ENCODE measurements around the gene DHRS1. TPM values are rescaled to one million over a fixed set of nuclear protein-coding genes. Genes with fewer than 3 reads are reported as not detected.
A peak's percentile ranks its signal among the peaks of the same experiment; 100 is the strongest.

The DHRS1 gene
- polyA plus RNA-seq, 1 donor, result 14.7 TPM

DNA sequence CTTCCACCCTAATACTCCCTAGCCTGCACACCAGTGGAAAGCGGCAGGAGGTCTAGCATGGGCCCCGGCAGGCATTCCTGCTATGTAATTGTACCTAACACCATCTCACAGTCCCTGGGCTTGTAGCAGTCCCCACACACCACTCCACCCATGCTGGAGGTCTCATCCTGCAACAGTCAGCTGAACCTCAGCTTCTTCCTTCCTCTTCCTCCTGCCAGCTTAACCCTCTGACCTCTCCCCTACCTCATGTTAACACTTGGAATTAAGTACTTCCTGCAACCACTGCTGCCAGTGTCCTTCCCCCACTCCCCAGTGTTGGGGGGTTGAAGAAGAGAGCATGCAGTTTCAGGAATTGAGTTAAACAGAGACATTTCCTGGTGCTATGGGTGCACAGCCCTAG lies 27.7 kb upstream of the DHRS1 start:
- no peak for DNase-seq

GRCh38 chr14:24325963-24326362 lies 26.4 kb upstream of the DHRS1 start:
- DNase-seq, result no peak

DNA sequence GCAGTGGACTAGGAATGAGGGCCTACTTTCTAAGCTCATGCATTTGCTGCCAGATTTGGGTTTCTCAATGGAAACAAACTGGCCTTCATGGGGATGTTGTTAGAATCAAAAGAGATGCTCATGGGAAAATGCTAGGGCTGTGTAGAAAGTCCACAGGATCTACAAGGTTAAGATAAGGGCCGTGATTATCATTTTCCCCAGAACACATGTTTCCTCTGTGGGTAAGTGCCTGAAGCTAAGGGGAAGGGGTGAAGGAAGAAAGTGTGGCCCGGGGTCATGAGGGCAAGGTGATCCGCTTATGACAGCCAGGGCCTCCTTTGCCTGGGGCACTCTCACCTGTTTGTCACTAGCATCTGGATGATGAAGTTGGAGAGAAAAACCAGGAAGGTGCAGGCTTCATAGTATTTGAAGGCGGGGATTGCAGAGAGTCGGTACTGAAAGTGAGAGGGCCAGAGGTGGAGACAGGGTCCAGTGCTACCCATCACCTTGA lies 25.5 kb upstream of the DHRS1 start:
- no peak for DNase-seq

DNA sequence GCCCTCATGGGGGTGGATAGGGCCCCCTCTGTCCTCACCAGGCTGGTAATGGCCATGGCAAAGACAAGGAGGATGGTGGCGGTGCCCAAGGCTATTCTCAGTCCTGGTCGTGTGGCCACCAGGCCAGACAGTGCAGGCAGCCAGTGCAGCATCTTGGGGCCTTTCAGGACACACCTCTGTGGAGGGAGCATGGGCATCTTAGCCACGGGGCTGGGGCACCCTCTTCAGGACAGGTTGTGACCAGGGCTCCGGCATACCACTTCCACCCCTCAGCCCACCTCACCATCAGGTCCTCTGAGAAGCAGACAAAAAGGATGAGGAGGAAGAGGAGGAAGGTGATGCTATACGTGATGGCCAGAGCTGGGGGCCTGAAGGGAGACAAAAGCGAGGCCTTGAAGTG lies 24.4 kb upstream of the DHRS1 start:
- DNase-seq, result no peak

DNA sequence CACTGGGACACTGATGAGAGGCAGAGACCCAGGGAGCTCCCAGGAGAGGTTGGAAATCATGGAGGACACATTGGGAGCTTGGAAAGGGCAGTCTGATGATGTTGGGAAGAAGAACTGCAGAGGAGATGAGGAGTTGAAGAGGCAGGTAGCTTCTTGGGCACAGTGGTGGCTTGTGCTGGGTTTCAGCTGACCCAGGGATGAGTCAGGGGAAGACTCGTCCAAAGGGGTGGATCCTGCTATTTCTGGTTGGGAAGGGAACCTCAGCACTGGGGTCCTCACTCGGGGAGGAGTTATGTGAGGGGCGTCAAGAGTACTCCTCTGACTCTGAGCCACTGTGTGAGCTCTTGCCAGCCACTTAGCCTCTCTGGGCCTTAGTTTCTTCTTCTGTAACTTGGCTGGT lies 23.8 kb upstream of the DHRS1 start:
- DNase-seq, result no peak

DNA sequence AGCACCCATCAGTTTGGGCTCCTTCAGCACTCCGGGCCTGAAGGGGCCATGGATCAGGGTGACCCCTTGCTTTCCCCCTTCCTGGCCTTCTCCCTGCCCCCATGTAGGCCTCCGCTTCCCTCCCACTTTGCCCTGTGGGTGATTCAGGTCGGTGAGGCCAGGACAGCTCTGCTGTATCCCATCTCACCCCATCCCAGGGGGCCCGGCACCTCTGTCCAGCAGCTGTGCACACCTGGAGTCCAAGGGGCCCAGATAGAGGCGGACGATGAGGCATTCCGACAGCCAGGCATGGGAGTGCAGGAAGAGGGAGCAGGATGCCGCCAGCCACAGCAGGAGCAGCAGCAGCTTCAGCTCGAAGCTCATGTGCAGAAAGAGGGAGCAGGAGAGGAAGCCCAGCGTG lies 23.1 kb upstream of the DHRS1 start:
- no peak for DNase-seq

- no peak for DNase-seq
Measured at GRCh38 chr14:24321212-24321975, 21.8 kb upstream of the DHRS1 start.

GRCh38 chr14:24317141-24317928 lies 17.8 kb upstream of the DHRS1 start:
- DNase-seq, result no peak

DNA sequence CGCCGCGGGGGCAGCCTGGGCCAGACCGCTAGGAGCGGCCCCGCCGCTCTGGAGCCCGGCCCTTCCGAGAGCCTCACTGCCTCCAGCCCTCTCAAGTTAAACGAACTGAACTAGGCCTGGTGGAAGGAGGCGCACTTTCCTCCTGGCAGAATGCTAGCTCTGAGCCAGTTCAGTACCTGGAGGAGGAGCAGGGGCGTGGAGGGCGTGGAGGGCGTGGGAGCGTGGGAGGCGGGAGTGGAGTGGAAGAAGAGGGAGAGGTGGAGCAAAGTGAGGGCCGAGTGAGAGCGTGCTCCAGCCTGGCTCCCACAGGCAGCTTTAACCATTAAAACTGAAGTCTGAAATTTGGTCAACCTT lies 17.0 kb upstream of the DHRS1 start:
- DNase-seq, result no peak

DNA sequence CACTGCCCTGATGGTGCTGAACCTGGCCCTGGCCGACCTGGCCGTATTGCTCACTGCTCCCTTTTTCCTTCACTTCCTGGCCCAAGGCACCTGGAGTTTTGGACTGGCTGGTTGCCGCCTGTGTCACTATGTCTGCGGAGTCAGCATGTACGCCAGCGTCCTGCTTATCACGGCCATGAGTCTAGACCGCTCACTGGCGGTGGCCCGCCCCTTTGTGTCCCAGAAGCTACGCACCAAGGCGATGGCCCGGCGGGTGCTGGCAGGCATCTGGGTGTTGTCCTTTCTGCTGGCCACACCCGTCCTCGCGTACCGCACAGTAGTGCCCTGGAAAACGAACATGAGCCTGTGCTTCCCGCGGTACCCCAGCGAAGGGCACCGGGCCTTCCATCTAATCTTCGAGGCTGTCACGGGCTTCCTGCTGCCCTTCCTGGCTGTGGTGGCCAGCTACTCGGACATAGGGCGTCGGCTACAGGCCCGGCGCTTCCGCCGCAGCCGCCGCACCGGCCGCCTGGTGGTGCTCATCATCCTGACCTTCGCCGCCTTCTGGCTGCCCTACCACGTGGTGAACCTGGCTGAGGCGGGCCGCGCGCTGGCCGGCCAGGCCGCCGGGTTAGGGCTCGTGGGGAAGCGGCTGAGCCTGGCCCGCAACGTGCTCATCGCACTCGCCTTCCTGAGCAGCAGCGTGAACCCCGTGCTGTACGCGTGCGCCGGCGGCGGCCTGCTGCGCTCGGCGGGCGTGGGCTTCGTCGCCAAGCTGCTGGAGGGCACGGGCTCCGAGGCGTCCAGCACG lies 16.4 kb upstream of the DHRS1 start:
- no peak for DNase-seq

GRCh38 chr14:24315243-24315806 lies 15.7 kb upstream of the DHRS1 start:
- DNase-seq, result no peak

GRCh38 chr14:24314377-24315193 lies 15.0 kb upstream of the DHRS1 start:
- DNase-seq, result no peak

- no peak for DNase-seq
Measured at GRCh38 chr14:24313913-24314312, 14.3 kb upstream of the DHRS1 start.

- no peak for DNase-seq
Measured at GRCh38 chr14:24312736-24313507, 13.3 kb upstream of the DHRS1 start.

- DNase-seq, result no peak
Measured at GRCh38 chr14:24311837-24312615, 12.4 kb upstream of the DHRS1 start.

- peak; percentile 69 for DNase-seq
Measured at GRCh38 chr14:24310646-24311604, 11.3 kb upstream of the DHRS1 start, which contains the start of gene LTB4R. LTB4R (plus strand) TSS chr14:24311502; CDS start chr14:24315652, 4,150 bp downstream.

- DNase-seq, result no peak
Measured at GRCh38 chr14:24310265-24310645, 10.7 kb upstream of the DHRS1 start.

DNA sequence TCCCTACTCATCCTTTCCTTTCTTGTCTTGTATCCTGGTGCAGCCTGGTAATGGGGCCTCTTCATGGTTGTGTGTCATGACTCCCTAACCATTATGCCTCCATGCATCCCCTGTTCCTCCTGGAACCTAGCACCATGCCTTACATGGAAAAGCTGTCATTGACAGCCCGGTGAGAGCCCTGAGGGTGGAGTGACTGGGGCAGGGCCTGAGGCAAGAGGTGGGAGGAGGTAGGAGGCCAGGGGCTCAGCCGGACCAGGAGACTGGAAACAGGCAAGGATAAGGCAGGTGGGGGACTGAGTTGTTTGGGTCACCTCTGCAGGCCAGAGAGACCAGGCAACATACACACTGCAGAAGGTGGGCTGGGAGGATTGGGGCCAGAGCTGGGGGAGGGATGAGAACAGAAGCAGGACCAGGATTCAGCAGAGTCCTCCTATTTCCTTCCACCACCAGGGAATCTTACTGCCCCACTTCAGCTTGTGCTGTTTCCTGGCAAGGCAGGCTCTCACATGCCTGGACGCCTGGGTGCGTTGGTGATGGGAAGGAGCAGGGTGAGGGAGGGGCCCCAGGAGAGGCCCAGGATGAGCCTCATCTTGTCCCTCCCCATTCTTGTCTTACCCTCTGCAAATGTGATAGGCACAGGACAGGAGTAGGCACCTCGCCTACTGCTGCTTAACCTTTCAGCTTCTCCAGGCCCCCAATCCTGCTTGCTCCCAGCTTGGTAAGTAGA lies 10.1 kb upstream of the DHRS1 start, which contains the start of gene LTB4R2:
Gene LTB4R2 (plus strand): TSS at position 603 of the 727 bp plus-strand sequence. CDS start 525 bp downstream, outside the sequence.
- DNase-seq, result no peak

All from hindlimb muscle (tissue), 1 donor.